ENCODE measurements around the gene VPS13C. TPM values are rescaled to one million over a fixed set of nuclear protein-coding genes. Genes with fewer than 3 reads are reported as not detected.

The VPS13C gene
- total RNA-seq, 5 donors from 2014 or later (not counting 1 experiment from before 2014, with no cell fraction given), result 84.4 to 136 (median 117) TPM

- H3K27ac ChIP-seq (ENCODE audit: low read length), result no peak overlapping the region
- no peak for ATAC-seq (replicated peaks in 1 of 4)
- no peaks in the 10 kb centered on the region for H3K9me3 Mint-ChIP-seq
- no peak for DNase-seq
- H3K4me1 Mint-ChIP-seq, result peaks cover 0 to 4% (median 0%) of the 10 kb centered on the region in 3 donors
- no peaks in the 10 kb centered on the region for H3K9me3 ChIP-seq
- H3K4me1 ChIP-seq (ENCODE audit: control insufficient read depth in 1 of 2, extremely low read depth in 1 of 2, insufficient read depth in 2 of 2, low read length in 2 of 2), result no peaks in the 10 kb centered on the region
- no peak overlapping the region for H3K4me3 ChIP-seq (ENCODE audit: control insufficient read depth in 1 of 2, extremely low read depth in 1 of 2, low read length in 1 of 2)
- H3K27me3 Mint-ChIP-seq, result no peaks in the 10 kb centered on the region
- WGBS (ENCODE audit: insufficient coverage), result no CpG with 5 or more reads among the region's 5 CpGs
- ChIA-PET POLR2A (no interaction called here), CTCF (no interaction called here)
- H3K36me3 Mint-ChIP-seq, result peaks cover 33% of the 10 kb centered on the region
- H3K4me3 Mint-ChIP-seq, result no peak overlapping the region
- H3K27ac Mint-ChIP-seq, result no peak overlapping the region
- no peaks in the 10 kb centered on the region for H3K27me3 ChIP-seq (replicated peaks in 1 of 2; ENCODE audit: control insufficient read depth in 2 of 2, extremely low read depth in 1 of 2, insufficient read depth in 2 of 2, low read length in 1 of 2)
- peaks cover 0 to 15% of the 10 kb centered on the region in 2 donors for H3K36me3 ChIP-seq (ENCODE audit: control insufficient read depth in 2 of 2, extremely low read depth in 1 of 2, insufficient read depth in 1 of 2, low read length in 1 of 2)
These were observed 180.2 kb downstream of the VPS13C start for GRCh38 chr15:61880084-61880483.

- no peak for ATAC-seq (replicated peaks in 1 of 4)
- Histone ChIP-seq H3K4me3 (ENCODE audit: control insufficient read depth in 1 of 2, extremely low read depth in 1 of 2, low read length in 1 of 2) (no peak overlapping the region), H3K27ac (ENCODE audit: low read length) (no peak overlapping the region), H3K9me3 (no peaks in the 10 kb centered on the region), H3K4me1 (ENCODE audit: control insufficient read depth in 1 of 2, extremely low read depth in 1 of 2, insufficient read depth in 2 of 2, low read length in 2 of 2) (no peaks in the 10 kb centered on the region), H3K27me3 (replicated peaks in 1 of 2; ENCODE audit: control insufficient read depth in 2 of 2, extremely low read depth in 1 of 2, insufficient read depth in 2 of 2, low read length in 1 of 2) (no peaks in the 10 kb centered on the region), H3K36me3 (ENCODE audit: control insufficient read depth in 2 of 2, extremely low read depth in 1 of 2, insufficient read depth in 1 of 2, low read length in 1 of 2) (peaks cover 0 to 17% of the 10 kb centered on the region in 2 donors)
- H3K27me3 Mint-ChIP-seq, result no peaks in the 10 kb centered on the region
- no peaks in the 10 kb centered on the region for H3K9me3 Mint-ChIP-seq
- CTCF ChIA-PET, result interaction anchor here in 1 of 2 donors (0.6 kb wide), 1 partner anchor 197 kb away, joined by 3 read pairs; no protein-coding TSS in a partner anchor
- POLR2A ChIA-PET, result no interaction called here
- H3K36me3 Mint-ChIP-seq, result peaks cover 33% of the 10 kb centered on the region
- H3K4me1 Mint-ChIP-seq, result peaks cover 0 to 4% (median 0%) of the 10 kb centered on the region in 3 donors
- no CpG with 5 or more reads among the region's 3 CpGs for WGBS (ENCODE audit: insufficient coverage)
- no peak for DNase-seq
- no peak overlapping the region for H3K27ac Mint-ChIP-seq
- no peak overlapping the region for H3K4me3 Mint-ChIP-seq
These were observed 181.0 kb downstream of the VPS13C start for GRCh38 chr15:61879219-61879618.

GRCh38 chr15:61871926-61872522, 188.2 kb downstream of the VPS13C start:
- H3K27ac Mint-ChIP-seq, result no peak overlapping the region
- peak in 1 of 35 experiments; percentile 24 for DNase-seq
- H3K4me1 Mint-ChIP-seq, result no peaks in the 10 kb centered on the region
- Histone ChIP-seq H3K9me3 (no peaks in the 10 kb centered on the region), H3K4me3 (ENCODE audit: control insufficient read depth in 1 of 2, extremely low read depth in 1 of 2, low read length in 1 of 2) (no peak overlapping the region), H3K36me3 (ENCODE audit: control insufficient read depth in 2 of 2, extremely low read depth in 1 of 2, insufficient read depth in 1 of 2, low read length in 1 of 2) (peaks cover 0 to 61% of the 10 kb centered on the region in 2 donors), H3K4me1 (ENCODE audit: control insufficient read depth in 1 of 2, extremely low read depth in 1 of 2, insufficient read depth in 2 of 2, low read length in 2 of 2) (no peaks in the 10 kb centered on the region), H3K27me3 (replicated peaks in 1 of 2; ENCODE audit: control insufficient read depth in 2 of 2, extremely low read depth in 1 of 2, insufficient read depth in 2 of 2, low read length in 1 of 2) (no peaks in the 10 kb centered on the region), H3K27ac (ENCODE audit: low read length) (no peak overlapping the region)
- H3K4me3 Mint-ChIP-seq, result no peak overlapping the region
- ChIA-PET POLR2A (no interaction called here), CTCF (no interaction called here)
- H3K36me3 Mint-ChIP-seq, result peaks cover 55% of the 10 kb centered on the region
- no peaks in the 10 kb centered on the region for H3K9me3 Mint-ChIP-seq
- no peak for ATAC-seq (replicated peaks in 1 of 4)
- WGBS (ENCODE audit: insufficient coverage), result no CpG with 5 or more reads among the region's 1 CpG
- no peaks in the 10 kb centered on the region for H3K27me3 Mint-ChIP-seq

GRCh38 chr15:61869656-61870055, 190.6 kb downstream of the VPS13C start:
- Mint-ChIP-seq H3K4me3 (no peak overlapping the region), H3K27me3 (no peaks in the 10 kb centered on the region), H3K36me3 (peaks cover 46% of the 10 kb centered on the region), H3K27ac (no peak overlapping the region), H3K9me3 (no peaks in the 10 kb centered on the region), H3K4me1 (no peaks in the 10 kb centered on the region)
- POLR2A ChIA-PET, result interaction anchor here in 1 of 2 donors (0.6 kb wide), 1 partner anchor 309 kb away, joined by 16 read pairs; no protein-coding TSS in a partner anchor
- peaks cover 0 to 57% of the 10 kb centered on the region in 2 donors for H3K36me3 ChIP-seq (ENCODE audit: control insufficient read depth in 2 of 2, extremely low read depth in 1 of 2, insufficient read depth in 1 of 2, low read length in 1 of 2)
- H3K27me3 ChIP-seq (replicated peaks in 1 of 2; ENCODE audit: control insufficient read depth in 2 of 2, extremely low read depth in 1 of 2, insufficient read depth in 2 of 2, low read length in 1 of 2), result no peaks in the 10 kb centered on the region
- no peak for ATAC-seq (replicated peaks in 1 of 4)
- H3K4me3 ChIP-seq (ENCODE audit: control insufficient read depth in 1 of 2, extremely low read depth in 1 of 2, low read length in 1 of 2), result no peak overlapping the region
- CTCF ChIA-PET, result interaction anchor here in 1 of 2 donors (0.6 kb wide), 1 partner anchor 1800 kb away, joined by 3 read pairs; no protein-coding TSS in a partner anchor
- H3K27ac ChIP-seq (ENCODE audit: low read length), result no peak overlapping the region
- no peaks in the 10 kb centered on the region for H3K4me1 ChIP-seq (ENCODE audit: control insufficient read depth in 1 of 2, extremely low read depth in 1 of 2, insufficient read depth in 2 of 2, low read length in 2 of 2)
- no CpG with 5 or more reads among the region's 3 CpGs for WGBS (ENCODE audit: insufficient coverage)
- H3K9me3 ChIP-seq, result no peaks in the 10 kb centered on the region
- DNase-seq, result no peak

- Mint-ChIP-seq H3K27me3 (no peaks in the 10 kb centered on the region), H3K36me3 (peaks cover 14% of the 10 kb centered on the region), H3K9me3 (no peaks in the 10 kb centered on the region), H3K4me3 (no peak overlapping the region), H3K4me1 (peaks cover 0 to 5% (median 2%) of the 10 kb centered on the region in 3 donors), H3K27ac (no peak overlapping the region)
- Histone ChIP-seq H3K27me3 (replicated peaks in 1 of 2; ENCODE audit: control insufficient read depth in 2 of 2, extremely low read depth in 1 of 2, insufficient read depth in 2 of 2, low read length in 1 of 2) (no peaks in the 10 kb centered on the region), H3K4me3 (ENCODE audit: control insufficient read depth in 1 of 2, extremely low read depth in 1 of 2, low read length in 1 of 2) (no peak overlapping the region), H3K27ac (ENCODE audit: low read length) (no peak overlapping the region), H3K4me1 (ENCODE audit: control insufficient read depth in 1 of 2, extremely low read depth in 1 of 2, insufficient read depth in 2 of 2, low read length in 2 of 2) (peaks cover 0 to 5% of the 10 kb centered on the region in 2 experiments), H3K9me3 (no peaks in the 10 kb centered on the region), H3K36me3 (ENCODE audit: control insufficient read depth in 2 of 2, extremely low read depth in 1 of 2, insufficient read depth in 1 of 2, low read length in 1 of 2) (peaks cover 0 to 9% of the 10 kb centered on the region in 2 donors)
- ChIA-PET POLR2A (no interaction called here), CTCF (no interaction called here)
- DNase-seq, result no peak
- WGBS (ENCODE audit: insufficient coverage), result 100% methylated on average over 2 of the region's 3 CpGs
- ATAC-seq (replicated peaks in 1 of 4), result no peak
These were observed 198.3 kb downstream of the VPS13C start for GRCh38 chr15:61861962-61862361.

DNA sequence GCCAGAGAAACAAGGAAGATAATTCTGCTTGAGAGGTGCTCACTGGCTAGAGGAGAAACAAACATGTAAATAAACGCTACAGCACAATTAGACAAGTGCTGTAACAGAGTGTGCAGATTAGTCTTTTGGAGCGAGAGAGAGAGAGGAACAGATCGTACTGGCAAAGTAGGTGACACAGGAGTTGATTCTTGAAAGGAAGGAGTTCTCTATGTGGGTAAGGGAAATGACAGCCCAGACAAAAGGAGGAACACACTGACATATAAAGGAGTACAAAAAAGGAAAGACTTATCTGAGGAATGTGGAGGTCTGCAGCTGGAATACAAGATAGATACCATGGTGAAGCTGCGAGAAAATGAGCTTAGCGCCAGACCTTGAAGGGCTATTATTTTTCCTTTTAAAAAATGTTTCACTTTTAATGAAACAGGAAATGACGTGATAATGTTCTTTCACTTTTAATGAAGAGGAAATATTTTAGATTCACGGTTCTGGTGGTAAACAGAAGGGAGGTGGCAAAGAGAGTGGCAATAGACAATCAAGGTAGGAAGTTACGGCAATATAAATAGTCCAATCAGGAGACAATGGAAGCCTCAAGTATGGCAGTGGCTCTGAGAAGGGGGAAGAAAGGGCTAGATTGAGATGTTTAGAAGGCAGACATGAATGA, 202.9 kb downstream of the VPS13C start:
- no peaks in the 10 kb centered on the region for H3K9me3 Mint-ChIP-seq
- CTCF ChIA-PET, result interaction anchor here in 1 of 2 donors (0.6 to 1.4 kb wide), 2 partner anchors 23 to 854 kb away, joined by 4 read pairs; no protein-coding TSS in a partner anchor
- Histone ChIP-seq H3K4me1 (ENCODE audit: control insufficient read depth in 1 of 2, extremely low read depth in 1 of 2, insufficient read depth in 2 of 2, low read length in 2 of 2) (peaks cover 0 to 5% of the 10 kb centered on the region in 2 experiments), H3K4me3 (ENCODE audit: control insufficient read depth in 1 of 2, extremely low read depth in 1 of 2, low read length in 1 of 2) (peak overlapping the region in 1 of 2 donors; percentile 28), H3K27me3 (replicated peaks in 1 of 2; ENCODE audit: control insufficient read depth in 2 of 2, extremely low read depth in 1 of 2, insufficient read depth in 2 of 2, low read length in 1 of 2) (no peaks in the 10 kb centered on the region), H3K36me3 (ENCODE audit: control insufficient read depth in 2 of 2, extremely low read depth in 1 of 2, insufficient read depth in 1 of 2, low read length in 1 of 2) (peaks cover 0 to 5% of the 10 kb centered on the region in 2 donors), H3K9me3 (no peaks in the 10 kb centered on the region), H3K27ac (ENCODE audit: low read length) (peak overlapping the region; percentile 67)
- no peaks in the 10 kb centered on the region for H3K27me3 Mint-ChIP-seq
- peaks cover 0 to 10% (median 6%) of the 10 kb centered on the region in 3 donors for H3K4me1 Mint-ChIP-seq
- POLR2A ChIA-PET, result no interaction called here
- H3K27ac Mint-ChIP-seq, result no peak overlapping the region
- ATAC-seq (replicated peaks in 1 of 4) (peak; percentile 69 to 91 (median 78)), DNase-seq (peak in 5 of 35 experiments; percentile 4 to 68 (median 6))
- H3K4me3 Mint-ChIP-seq, result no peak overlapping the region
- WGBS (ENCODE audit: insufficient coverage), result 61% methylated on average over 5 of the region's 8 CpGs
- H3K36me3 Mint-ChIP-seq, result peaks cover 12% of the 10 kb centered on the region

Data from T-cell (primary cell).